ENCODE measurements around the gene PRDM9.
"Not testable (repeated sequence)": the region's sequence is repeated elsewhere in the genome, so short reads cannot be mapped to it uniquely, and the experiment has no call there.

Gene PRDM9

GRCh38 chr5:23490993-23491392 is 16.4 kb upstream of the PRDM9 start:
- no peak overlapping the region for H3K4me3 ChIP-seq (ENCODE audit: low read depth, low read length)
- DNase-seq (ENCODE audit: low read depth, low spot score): no peak
- POLR2A ChIA-PET: no interaction called here
- TF ChIP-seq CTCF (IDR thresholded peaks at IDR 0.05; ENCODE audit: insufficient read depth, low read length, missing control alignments): no peak
- CTCF ChIA-PET: no interaction called here

GRCh38 chr5:23494558-23494957 is 12.9 kb upstream of the PRDM9 start:
- DNase-seq (ENCODE audit: low read depth, low spot score): no peak
- POLR2A ChIA-PET: no interaction called here
- no peak overlapping the region for H3K4me3 ChIP-seq (ENCODE audit: low read depth, low read length)
- TF ChIP-seq CTCF (IDR thresholded peaks at IDR 0.05; ENCODE audit: insufficient read depth, low read length, missing control alignments): no peak
- CTCF ChIA-PET: no interaction called here

- no peak for TF ChIP-seq CTCF (IDR thresholded peaks at IDR 0.05; ENCODE audit: insufficient read depth, low read length, missing control alignments)
- CTCF ChIA-PET: no interaction called here
- no peak for DNase-seq (ENCODE audit: low read depth, low spot score)
- H3K4me3 ChIP-seq (ENCODE audit: low read depth, low read length): no peak overlapping the region
- POLR2A ChIA-PET: no interaction called here
Measured at GRCh38 chr5:23496576-23496975, 10.8 kb upstream of the PRDM9 start.

- ChIA-PET CTCF (no interaction called here), POLR2A (no interaction called here)
- H3K4me3 ChIP-seq (ENCODE audit: low read depth, low read length): no peak overlapping the region
- no peak for TF ChIP-seq CTCF (IDR thresholded peaks at IDR 0.05; ENCODE audit: insufficient read depth, low read length, missing control alignments)
- DNase-seq (ENCODE audit: low read depth, low spot score): no peak
Measured at GRCh38 chr5:23506329-23507236, 826 bp upstream of the PRDM9 start.

GRCh38 chr5:23510434-23510833 is 3.0 kb downstream of the PRDM9 start:
- POLR2A ChIA-PET; H3K4me3 ChIP-seq (ENCODE audit: low read depth, low read length); DNase-seq (ENCODE audit: low read depth, low spot score); CTCF ChIA-PET: not testable (repeated sequence)

GRCh38 chr5:23522553-23522952 is 15.1 kb downstream of the PRDM9 start:
- DNase-seq (ENCODE audit: low read depth, low spot score): no peak

More at GRCh38 chr5:23522553-23522952, 15.1 kb downstream of the PRDM9 start:
- no peak overlapping the region for H3K4me3 ChIP-seq (ENCODE audit: low read depth, low read length)
- CTCF ChIA-PET: no interaction called here
- no peak for TF ChIP-seq CTCF (IDR thresholded peaks at IDR 0.05; ENCODE audit: insufficient read depth, low read length, missing control alignments)
- POLR2A ChIA-PET: no interaction called here
